OCI-LY7 (cell line): ENCODE data around the gene TJP1.

ENCODE experiments used
- CTCF ChIP-seq: fragments of 200-600 bp; sonication (generic); conservative IDR thresholded peaks from 2 replicates; pipeline ENCODE4 v1.5.1; 2014; ENCODE audit warnings: mild to moderate bottlenecking, antibody characterized with exemption, low read length, moderate library complexity, mixed read lengths
- EZH2phosphoT487 ChIP-seq: fragments of 200-600 bp; sonication (generic); IDR thresholded peaks from 2 replicates; pipeline ENCODE4 v1.6.1; 2018; ENCODE audit warnings: low read depth, borderline replicate concordance, mild to moderate bottlenecking, mixed run types, antibody characterized with exemption, low read length, moderate library complexity, mixed read lengths

GRCh38 chr15:29789871-29790270 lies 32.4 kb downstream of the TJP1 start:
- TF ChIP-seq CTCF: no peak
- no peak for TF ChIP-seq EZH2phosphoT487
